HepG2 (cell line): ENCODE data around the gene PYGO1. TPM values are rescaled to one million over a fixed set of nuclear protein-coding genes. Genes with fewer than 3 reads are reported as not detected.

Experiments
- GABPB1 ChIP-seq: IDR thresholded peaks from 2 replicates; pipeline ENCODE4 v1.6.1; 2016; ENCODE audit warnings: mild to moderate bottlenecking, missing genetic modification reagents, moderate library complexity, missing compliant biosample characterization
- MYC ChIP-seq: sonication (generic); formaldehyde crosslinking; IDR thresholded peaks from 2 replicates; pipeline ENCODE4 v1.9.0; 2021; ENCODE audit warnings: missing genetic modification reagents, borderline replicate concordance
- NFRKB ChIP-seq: fragments of 450-650 bp; IDR thresholded peaks from 2 replicates; pipeline ENCODE4 v1.6.1; 2017
- NR3C1 ChIP-seq: sonication (generic); formaldehyde crosslinking; IDR thresholded peaks from 2 replicates; pipeline ENCODE4 v1.4.0; 2020; ENCODE audit warnings: missing genetic modification reagents
- ONECUT2 ChIP-seq: sonication (generic); formaldehyde crosslinking; IDR thresholded peaks from 2 replicates; pipeline ENCODE4 v1.4.0; 2020; ENCODE audit warnings: missing genetic modification reagents
- TBL1XR1 ChIP-seq: fragments of 150-350 bp; IDR thresholded peaks from 2 replicates; pipeline ENCODE4 v1.6.1; 2014; ENCODE audit warnings: borderline replicate concordance, low read length; ENCODE audit not compliant: partially characterized antibody
- ZNF713 ChIP-seq: sonication (generic); formaldehyde crosslinking; IDR thresholded peaks from 2 replicates; pipeline ENCODE4 v1.4.0; 2020; ENCODE audit warnings: mild to moderate bottlenecking, missing genetic modification reagents
- ZNF784 ChIP-seq: sonication (generic); formaldehyde crosslinking; IDR thresholded peaks from 2 replicates; pipeline ENCODE4 v1.5.1; 2020; ENCODE audit warnings: missing genetic modification reagents, mild to moderate bottlenecking, borderline replicate concordance
- polyA plus RNA-seq, 8 experiments: library from polyadenylated mRNA; depleted of rRNA in 3 of 8; stranded (reverse) in 7 of 8; unstranded in 1 of 8; fragments of >200 nt; fragmentation: Illumina TruSeq in 4 of 8; extraction: Trizol in 4 of 8; gene quantifications; 2 replicates each; pipeline versions ENCODE4 v1.2.1 to v1.2.3, GENCODE V29; 2011 to 2016; ENCODE audit warnings: low read depth in 4 of 8, missing spikeins in 1 of 8, mixed read lengths in 1 of 8; ENCODE audit not compliant: insufficient read depth in 1 of 8
- total RNA-seq, 5 experiments: library from RNA; depleted of rRNA; stranded (reverse); fragments of >200 nt; fragmentation: Illumina TruSeq; extraction: Trizol; gene quantifications; 2 replicates each; pipeline ENCODE4 v1.2.3, GENCODE V29; 2016; ENCODE audit warnings: low read depth in 1 of 5
- TF ChIP-seq, protein P1 (sequence below): sonication (generic); formaldehyde crosslinking; IDR thresholded peaks from 2 replicates; pipeline ENCODE4 v1.8.1; 2023; ENCODE audit warnings: mild to moderate bottlenecking, missing genetic modification reagents
- TF ChIP-seq, protein P2 (sequence below): sonication (generic); formaldehyde crosslinking; IDR thresholded peaks from 2 replicates; pipeline ENCODE4 v1.5.0; 2020; ENCODE audit warnings: mild to moderate bottlenecking, missing genetic modification reagents, borderline replicate concordance

PYGO1 gene
- total and polyA plus RNA-seq, 2 of the 13 experiments (the other 11 are each of a cell fraction or from before 2014, with no cell fraction given), result 1.1 to 1.8 TPM

DNA sequence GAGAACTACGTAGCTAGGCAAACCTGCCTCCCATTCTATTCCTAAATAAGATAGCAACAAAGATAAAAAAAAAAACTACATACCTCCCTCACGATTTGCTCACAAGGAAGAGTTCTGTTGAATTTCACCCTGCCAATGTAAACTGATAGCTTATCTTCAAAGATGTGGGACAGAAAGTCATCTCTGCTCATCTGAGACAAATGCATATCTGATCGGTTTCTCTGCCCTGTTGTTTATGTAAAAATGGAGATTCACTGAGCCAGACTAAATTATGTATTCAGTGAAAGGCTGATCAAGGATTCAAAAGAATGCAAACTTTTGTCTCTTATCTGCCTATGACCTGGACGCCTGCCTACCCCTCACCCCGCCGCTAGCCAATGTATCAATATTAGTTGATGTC lies 11.2 kb downstream of the PYGO1 start (continued):
- TF ChIP-seq, protein P1, sequence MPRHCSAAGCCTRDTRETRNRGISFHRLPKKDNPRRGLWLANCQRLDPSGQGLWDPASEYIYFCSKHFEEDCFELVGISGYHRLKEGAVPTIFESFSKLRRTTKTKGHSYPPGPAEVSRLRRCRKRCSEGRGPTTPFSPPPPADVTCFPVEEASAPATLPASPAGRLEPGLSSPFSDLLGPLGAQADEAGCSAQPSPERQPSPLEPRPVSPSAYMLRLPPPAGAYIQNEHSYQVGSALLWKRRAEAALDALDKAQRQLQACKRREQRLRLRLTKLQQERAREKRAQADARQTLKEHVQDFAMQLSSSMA (CRISPR knock-in tag), result no peak
- TF ChIP-seq TBL1XR1, result no peak
- no peak for TF ChIP-seq ZNF713 (CRISPR knock-in tag)
- no peak for TF ChIP-seq GABPB1 (CRISPR knock-in tag)
- TF ChIP-seq ZNF784 (CRISPR knock-in tag), result no peak
- TF ChIP-seq, protein P2, sequence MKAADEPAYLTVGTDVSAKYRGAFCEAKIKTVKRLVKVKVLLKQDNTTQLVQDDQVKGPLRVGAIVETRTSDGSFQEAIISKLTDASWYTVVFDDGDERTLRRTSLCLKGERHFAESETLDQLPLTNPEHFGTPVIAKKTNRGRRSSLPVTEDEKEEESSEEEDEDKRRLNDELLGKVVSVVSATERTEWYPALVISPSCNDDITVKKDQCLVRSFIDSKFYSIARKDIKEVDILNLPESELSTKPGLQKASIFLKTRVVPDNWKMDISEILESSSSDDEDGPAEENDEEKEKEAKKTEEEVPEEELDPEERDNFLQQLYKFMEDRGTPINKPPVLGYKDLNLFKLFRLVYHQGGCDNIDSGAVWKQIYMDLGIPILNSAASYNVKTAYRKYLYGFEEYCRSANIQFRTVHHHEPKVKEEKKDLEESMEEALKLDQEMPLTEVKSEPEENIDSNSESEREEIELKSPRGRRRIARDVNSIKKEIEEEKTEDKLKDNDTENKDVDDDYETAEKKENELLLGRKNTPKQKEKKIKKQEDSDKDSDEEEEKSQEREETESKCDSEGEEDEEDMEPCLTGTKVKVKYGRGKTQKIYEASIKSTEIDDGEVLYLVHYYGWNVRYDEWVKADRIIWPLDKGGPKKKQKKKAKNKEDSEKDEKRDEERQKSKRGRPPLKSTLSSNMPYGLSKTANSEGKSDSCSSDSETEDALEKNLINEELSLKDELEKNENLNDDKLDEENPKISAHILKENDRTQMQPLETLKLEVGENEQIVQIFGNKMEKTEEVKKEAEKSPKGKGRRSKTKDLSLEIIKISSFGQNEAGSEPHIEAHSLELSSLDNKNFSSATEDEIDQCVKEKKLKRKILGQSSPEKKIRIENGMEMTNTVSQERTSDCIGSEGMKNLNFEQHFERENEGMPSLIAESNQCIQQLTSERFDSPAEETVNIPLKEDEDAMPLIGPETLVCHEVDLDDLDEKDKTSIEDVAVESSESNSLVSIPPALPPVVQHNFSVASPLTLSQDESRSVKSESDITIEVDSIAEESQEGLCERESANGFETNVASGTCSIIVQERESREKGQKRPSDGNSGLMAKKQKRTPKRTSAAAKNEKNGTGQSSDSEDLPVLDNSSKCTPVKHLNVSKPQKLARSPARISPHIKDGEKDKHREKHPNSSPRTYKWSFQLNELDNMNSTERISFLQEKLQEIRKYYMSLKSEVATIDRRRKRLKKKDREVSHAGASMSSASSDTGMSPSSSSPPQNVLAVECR (CRISPR knock-in tag), result no peak
- no peak for TF ChIP-seq NR3C1 (CRISPR knock-in tag)
- no peak for TF ChIP-seq NFRKB
- TF ChIP-seq ONECUT2 (CRISPR knock-in tag), result no peak
- no peak for TF ChIP-seq MYC
